SH-SY5Y (cell line): ENCODE data around the gene RMND1.

ENCODE experiments used
- GATA2 ChIP-seq: IDR thresholded peaks from 2 replicates; pipeline ENCODE4 v1.6.1; 2011; ENCODE audit warnings: mild to moderate bottlenecking, low read depth, low read length
- GATA3 ChIP-seq: IDR thresholded peaks from 2 replicates; pipeline ENCODE4 v1.6.1; 2011; ENCODE audit warnings: low read depth, mild to moderate bottlenecking, low read length, moderate library complexity

DNA sequence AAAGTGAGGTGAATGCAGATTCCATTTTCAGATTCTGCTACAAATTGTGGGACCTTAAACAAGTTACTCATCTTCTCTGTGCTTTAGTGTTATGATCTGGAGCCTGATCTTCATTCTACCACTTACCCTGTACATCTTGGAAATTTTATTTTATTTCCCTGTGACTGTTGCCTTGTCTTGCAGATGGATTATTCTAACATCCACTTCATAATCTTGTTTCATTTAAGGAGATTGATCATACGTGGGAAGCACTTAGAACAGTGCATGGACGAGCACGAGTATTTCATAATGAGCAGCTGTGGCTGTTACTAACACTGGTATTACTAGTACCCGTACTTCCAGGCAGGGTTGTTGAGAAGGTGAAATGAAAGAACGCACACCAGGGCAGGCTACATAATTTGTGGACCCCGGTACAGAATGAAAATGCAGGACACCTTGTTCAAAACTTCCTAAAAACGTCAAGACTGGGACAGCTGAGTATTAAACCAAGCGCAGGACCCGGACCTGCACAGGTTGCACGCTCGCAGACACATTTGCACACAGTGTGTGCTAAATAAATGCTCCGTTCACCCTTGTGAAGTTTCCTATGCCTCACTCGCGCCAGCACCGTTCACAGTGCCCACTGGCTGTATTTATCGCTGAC is 41.4 kb upstream of the RMND1 start:
- TF ChIP-seq GATA2 = no peak
- no peak for TF ChIP-seq GATA3
